Measurements from ENCODE around the gene KCNH5.

The KCNH5 gene

DNA sequence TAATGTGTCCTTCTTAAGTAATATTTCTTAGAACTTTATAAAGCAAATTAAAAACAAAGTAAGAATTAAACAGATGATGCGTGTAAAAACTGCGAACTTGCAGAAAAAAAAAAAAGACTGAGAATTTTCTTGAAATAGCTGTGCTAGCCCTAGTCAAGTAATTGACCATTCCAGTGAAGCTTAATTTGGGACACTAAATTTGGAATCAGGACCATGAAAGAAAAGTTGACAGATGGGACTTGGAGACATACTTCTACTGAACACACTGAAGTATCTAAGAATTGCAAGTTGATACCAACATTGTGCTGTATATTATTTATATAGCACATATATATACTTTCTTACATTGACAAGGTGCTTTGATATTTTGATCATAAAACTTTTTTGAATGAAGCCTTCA, 386.6 kb downstream of the KCNH5 start:
- no peak for DNase-seq (ENCODE audit: low spot score)
- TF ChIP-seq, protein P1, sequence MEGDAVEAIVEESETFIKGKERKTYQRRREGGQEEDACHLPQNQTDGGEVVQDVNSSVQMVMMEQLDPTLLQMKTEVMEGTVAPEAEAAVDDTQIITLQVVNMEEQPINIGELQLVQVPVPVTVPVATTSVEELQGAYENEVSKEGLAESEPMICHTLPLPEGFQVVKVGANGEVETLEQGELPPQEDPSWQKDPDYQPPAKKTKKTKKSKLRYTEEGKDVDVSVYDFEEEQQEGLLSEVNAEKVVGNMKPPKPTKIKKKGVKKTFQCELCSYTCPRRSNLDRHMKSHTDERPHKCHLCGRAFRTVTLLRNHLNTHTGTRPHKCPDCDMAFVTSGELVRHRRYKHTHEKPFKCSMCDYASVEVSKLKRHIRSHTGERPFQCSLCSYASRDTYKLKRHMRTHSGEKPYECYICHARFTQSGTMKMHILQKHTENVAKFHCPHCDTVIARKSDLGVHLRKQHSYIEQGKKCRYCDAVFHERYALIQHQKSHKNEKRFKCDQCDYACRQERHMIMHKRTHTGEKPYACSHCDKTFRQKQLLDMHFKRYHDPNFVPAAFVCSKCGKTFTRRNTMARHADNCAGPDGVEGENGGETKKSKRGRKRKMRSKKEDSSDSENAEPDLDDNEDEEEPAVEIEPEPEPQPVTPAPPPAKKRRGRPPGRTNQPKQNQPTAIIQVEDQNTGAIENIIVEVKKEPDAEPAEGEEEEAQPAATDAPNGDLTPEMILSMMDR (IDR thresholded peaks at IDR 0.05; ENCODE audit: borderline replicate concordance, control extremely low read depth, extremely low read depth, insufficient read depth, missing control alignments) = no peak
- in situ Hi-C loops (cut with MboI; ENCODE audit: low sequenced_read_pairs, unreplicated experiment) = no loop called here

DNA sequence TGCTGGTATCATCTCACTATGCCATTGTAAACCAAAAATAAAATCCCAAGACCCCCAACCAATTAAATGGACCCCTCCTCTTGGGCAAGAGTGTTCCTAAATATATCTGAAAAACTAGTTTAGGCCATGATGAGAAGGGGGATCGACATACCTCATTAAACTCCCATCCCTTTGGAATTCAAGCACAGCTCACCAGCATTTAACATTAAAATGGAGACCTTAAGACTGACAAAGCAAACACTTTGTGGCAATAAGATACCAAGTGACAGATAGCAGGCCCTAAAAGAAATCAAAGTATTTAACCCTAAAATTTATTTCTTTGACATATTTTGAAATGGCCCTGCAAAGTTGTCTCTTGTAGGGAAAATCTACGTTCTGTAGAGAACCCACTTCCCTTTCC, 387.9 kb downstream of the KCNH5 start:
- TF ChIP-seq, protein P1 (IDR thresholded peaks at IDR 0.05; ENCODE audit: borderline replicate concordance, control extremely low read depth, extremely low read depth, insufficient read depth, missing control alignments) = no peak
- in situ Hi-C loops (cut with MboI; ENCODE audit: low sequenced_read_pairs, unreplicated experiment) = no loop called here
- DNase-seq (ENCODE audit: low spot score) = no peak

DNA sequence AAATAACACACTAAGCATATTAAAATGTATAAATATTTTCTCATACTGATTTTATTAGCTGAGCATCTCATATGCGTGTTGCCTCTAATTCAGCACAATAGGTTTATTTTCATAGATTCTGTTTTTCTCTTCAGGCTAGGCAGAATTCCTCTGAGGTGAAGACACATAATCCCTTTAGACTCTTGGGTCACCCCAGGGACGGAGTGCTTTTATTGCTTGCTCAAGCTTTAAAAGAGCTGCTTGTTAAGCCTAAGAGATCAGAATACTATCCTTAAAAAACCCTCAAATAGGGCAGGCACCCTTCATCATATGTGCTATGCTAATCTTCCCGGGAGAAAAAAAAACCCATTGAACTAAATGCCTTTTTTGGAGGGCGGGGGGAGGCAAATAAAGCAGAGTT, 390.1 kb downstream of the KCNH5 start:
- TF ChIP-seq, protein P1 (IDR thresholded peaks at IDR 0.05; ENCODE audit: borderline replicate concordance, control extremely low read depth, extremely low read depth, insufficient read depth, missing control alignments) = no peak
- in situ Hi-C loops (cut with MboI; ENCODE audit: low sequenced_read_pairs, unreplicated experiment) = no loop called here
- DNase-seq (ENCODE audit: low spot score) = no peak

DNA sequence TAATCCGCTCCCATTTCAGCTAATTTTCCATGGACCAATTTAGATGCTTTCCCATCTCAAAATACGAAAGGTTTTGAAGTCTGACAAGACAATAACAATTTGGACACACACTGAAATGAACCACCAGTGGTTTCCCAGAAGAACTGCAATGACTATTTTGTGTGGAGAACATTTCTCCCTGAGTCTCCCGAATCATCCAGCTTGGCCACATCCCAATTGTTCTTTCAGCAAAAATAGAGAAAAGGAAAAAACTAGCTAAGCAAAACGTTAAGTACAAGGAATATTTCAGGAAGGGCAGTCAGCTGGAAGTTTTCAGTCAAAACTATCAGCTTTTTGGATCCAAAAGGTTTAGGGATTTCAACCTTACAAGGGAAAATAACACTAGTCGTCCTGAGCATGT, 390.6 kb downstream of the KCNH5 start:
- TF ChIP-seq, protein P1 (IDR thresholded peaks at IDR 0.05; ENCODE audit: borderline replicate concordance, control extremely low read depth, extremely low read depth, insufficient read depth, missing control alignments) = no peak
- in situ Hi-C loops (cut with MboI; ENCODE audit: low sequenced_read_pairs, unreplicated experiment) = no loop called here
- no peak for DNase-seq (ENCODE audit: low spot score)
